RWPE1 (cell line): Measurements from ENCODE around the gene ZFR2.

Source experiments
- CTCF ChIA-PET: fragments of 350-600 bp; sonication (Branson Sonifier 250); formaldehyde crosslinking; extraction: SDS; loops from one replicate; lab custom pipeline; 2021; lab: Yijun Ruan, JAX
- POLR2A ChIA-PET: fragments of 400-600 bp; formaldehyde crosslinking; extraction: SDS; loops from one replicate; lab custom pipeline; 2020; ENCODE audit warnings: antibody characterized with exemption; ENCODE audit not compliant: low non-redundant PET; lab: Yijun Ruan, JAX
- DNase-seq: peaks from one replicate; pipeline ENCODE4 v3.0.0; 2012; ENCODE audit warnings: low spot score
- H3K27ac ChIP-seq: fragments of 450-650 bp; 2 replicates; pipeline ENCODE4 v1.5.1; 2017
- CTCF ChIP-seq: fragments of 450-650 bp; conservative IDR thresholded peaks from 2 replicates; pipeline ENCODE4 v1.5.1; 2017; ENCODE audit warnings: low read depth, mild to moderate bottlenecking

The ZFR2 gene

DNA sequence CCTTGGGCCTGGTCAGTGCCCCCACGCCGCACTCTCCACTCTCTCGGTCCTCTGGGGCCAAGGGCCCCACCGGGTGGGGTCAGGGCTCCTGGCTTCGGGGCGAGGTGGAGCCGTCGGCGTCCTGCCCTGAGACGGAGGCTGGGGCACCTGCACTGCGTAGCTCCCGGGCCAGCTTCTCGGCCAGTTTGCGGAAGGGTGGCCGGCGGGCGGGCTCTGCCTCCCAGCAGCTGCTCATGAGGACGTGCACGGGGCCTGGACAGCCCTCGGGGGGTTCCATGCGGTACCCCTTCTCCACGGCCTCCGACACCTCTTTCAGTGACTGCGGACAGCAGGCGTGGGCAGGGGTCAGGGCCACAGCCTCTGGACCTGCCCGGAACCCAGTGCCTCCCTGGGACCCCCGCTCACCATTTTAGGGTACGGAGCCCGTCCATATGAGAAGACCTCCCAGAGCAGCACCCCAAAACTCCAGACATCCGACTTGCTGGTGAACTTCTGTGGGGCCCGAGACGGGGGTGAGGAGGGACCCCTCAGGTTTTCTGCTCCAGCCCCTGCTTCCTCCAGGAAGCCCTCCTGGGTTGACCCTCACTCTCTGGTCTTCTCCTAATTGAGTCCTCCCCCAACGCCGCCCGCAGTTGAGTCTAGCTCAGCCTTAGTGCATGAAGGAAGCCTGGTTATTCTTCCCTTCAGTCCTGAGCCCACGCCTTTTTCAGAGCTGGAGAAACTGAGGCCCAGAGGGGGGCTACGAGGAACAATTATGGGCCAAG is 90.6 kb downstream of the ZFR2 start:
- DNase-seq, result no peak
- H3K27ac ChIP-seq, result no peak overlapping the region
- CTCF ChIA-PET, result no interaction called here
- POLR2A ChIA-PET, result no interaction called here
- TF ChIP-seq CTCF, result no peak

DNA sequence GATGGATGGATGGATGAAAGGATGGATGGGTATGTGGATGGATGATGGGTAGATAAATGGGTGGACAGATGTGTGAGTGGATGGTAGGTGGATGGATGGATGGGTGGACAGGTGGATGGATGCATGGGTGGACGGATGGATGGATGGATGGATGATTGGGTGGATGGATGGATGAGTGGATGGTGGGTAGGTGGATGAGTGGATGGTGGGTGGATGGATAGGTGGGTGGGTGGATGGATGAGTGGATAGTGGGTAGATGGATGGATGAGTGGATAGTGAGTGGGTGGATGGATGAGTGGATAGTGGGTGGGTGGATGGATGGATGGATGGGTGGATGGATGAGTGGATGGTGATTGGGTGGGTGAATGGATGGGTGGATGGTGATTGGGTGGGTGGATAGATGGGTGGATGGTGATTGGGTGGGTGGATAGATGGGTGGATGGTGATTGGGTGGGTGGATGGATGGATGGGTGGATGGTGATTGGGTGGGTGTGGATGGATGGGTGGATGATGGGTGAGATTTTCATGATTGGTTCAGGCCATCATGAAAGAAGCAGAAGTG is 92.3 kb downstream of the ZFR2 start:
- ChIA-PET POLR2A (no interaction called here), CTCF (no interaction called here)
- no peak overlapping the region for H3K27ac ChIP-seq
- TF ChIP-seq CTCF, result no peak
- DNase-seq, result no peak

- H3K27ac ChIP-seq, result no peak overlapping the region
- DNase-seq, result no peak
- ChIA-PET POLR2A (no interaction called here), CTCF (no interaction called here)
- no peak for TF ChIP-seq CTCF
Observed at GRCh38 chr19:3775831-3776230, 93.0 kb downstream of the ZFR2 start.

DNA sequence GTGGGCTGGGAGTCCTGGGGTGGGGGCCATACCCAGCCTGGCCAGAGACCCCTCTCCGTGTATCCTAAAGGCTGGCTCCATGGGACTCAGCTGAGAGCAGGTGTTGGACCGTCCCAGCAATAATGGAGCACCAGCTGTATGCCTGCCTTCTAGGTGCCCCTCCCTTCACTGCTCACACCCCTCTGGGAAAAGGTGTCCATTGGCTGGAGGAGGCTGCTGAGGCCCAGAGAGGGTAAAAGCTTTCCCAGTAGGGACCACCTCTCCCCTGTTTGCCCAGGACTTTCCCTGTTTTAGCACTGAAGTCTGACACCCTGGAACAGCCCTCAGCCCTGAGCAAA is 93.5 kb downstream of the ZFR2 start:
- POLR2A ChIA-PET, result no interaction called here
- no peak for DNase-seq
- TF ChIP-seq CTCF, result no peak
- no peak overlapping the region for H3K27ac ChIP-seq
- CTCF ChIA-PET, result no interaction called here

GRCh38 chr19:3774621-3775373 is 94.0 kb downstream of the ZFR2 start:
- no peak for DNase-seq
- ChIA-PET CTCF (no interaction called here), POLR2A (no interaction called here)
- TF ChIP-seq CTCF, result no peak
- no peak overlapping the region for H3K27ac ChIP-seq

DNA sequence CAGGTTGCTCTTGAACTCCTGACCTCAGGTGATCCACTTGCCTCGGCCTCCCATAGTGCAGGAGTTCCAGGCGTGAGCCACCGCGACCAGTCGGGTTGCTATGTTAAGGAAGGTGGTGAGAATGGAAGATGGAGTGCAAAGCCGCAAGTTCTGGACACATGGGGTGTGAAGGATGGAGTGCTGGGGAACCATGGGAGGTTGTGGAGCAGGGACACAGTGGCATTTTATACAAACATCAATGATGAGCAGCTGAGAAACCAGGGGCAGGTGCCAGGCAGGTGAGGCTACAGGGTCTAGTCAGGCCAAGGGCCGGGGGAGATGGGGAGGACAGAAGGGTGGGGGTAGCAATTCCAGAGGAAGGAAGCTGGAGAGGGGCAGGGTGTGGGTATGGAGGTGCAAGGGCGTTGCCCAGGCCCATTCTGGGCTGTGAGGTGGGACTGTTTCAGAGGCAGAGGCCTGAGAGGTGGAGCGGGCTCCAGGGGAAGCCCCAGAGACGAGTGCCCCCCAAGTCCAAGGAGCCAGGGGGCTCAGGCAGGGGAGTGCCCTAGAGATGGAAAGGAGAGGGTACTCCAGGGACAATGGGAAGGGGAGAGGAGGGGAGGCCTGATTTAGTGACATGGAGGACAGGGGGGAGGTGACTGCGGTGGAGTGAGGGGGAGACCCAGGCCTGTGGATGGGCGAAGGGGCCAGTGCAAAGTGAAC is 94.9 kb downstream of the ZFR2 start:
- no peak overlapping the region for H3K27ac ChIP-seq
- no peak for TF ChIP-seq CTCF
- ChIA-PET CTCF (interaction anchor here (0.6 to 0.7 kb wide), 2 partner anchors 75 to 1632 kb away, joined by 3 to 7 read pairs; no protein-coding TSS in a partner anchor), POLR2A (no interaction called here)
- no peak for DNase-seq
